ACHN (cell line): ENCODE data around the gene ADCY2.

Experiments used
- DNase-seq: peaks from one replicate; pipeline ENCODE4 v3.0.0-alpha.2; 2015
- in situ Hi-C: cut with HindIII; loops from 2 replicates; pipeline ENCODE4 v1.10.0; 2017; ENCODE audit warnings: low sequenced_read_pairs, low pct_ligation_motif_present, low pct_unique_long_range_greater_than_20kb

ADCY2 gene

GRCh38 chr5:7474821-7475403 is 79.0 kb downstream of the ADCY2 start:
- DNase-seq, result no peak
- in situ Hi-C loops, result no loop called here

GRCh38 chr5:7478459-7478858 is 82.5 kb downstream of the ADCY2 start:
- in situ Hi-C loops, result no loop called here

DNA sequence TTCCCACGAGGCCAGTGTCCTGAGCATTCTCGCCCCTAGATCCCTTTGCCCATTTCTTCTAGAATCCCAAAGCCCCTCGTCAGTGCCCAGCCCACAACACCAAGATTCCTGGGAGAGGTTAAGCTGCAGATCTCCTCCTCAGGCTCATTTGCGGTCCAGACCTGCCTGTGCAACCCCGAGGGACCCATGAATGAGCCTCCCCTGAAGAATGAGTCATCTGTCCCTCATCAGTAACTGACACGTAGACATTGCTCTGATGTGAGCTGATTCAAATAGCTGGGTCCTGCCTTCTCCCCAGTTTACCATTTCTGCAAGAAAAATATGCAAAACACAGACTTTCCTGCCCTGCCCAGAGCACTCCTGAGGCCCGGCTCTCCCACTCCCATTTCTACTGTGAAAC is 92.8 kb downstream of the ADCY2 start:
- in situ Hi-C loops, result no loop called here
- DNase-seq, result no peak

More at GRCh38 chr5:7478459-7478858, 82.5 kb downstream of the ADCY2 start:
- DNase-seq, result no peak

GRCh38 chr5:7492371-7492770 is 96.4 kb downstream of the ADCY2 start:
- no peak for DNase-seq
- in situ Hi-C loops, result no loop called here

GRCh38 chr5:7493081-7493480 is 97.1 kb downstream of the ADCY2 start:
- in situ Hi-C loops, result no loop called here

GRCh38 chr5:7493622-7494021 is 97.7 kb downstream of the ADCY2 start:
- in situ Hi-C loops, result no loop called here
- DNase-seq, result no peak

More at GRCh38 chr5:7493081-7493480, 97.1 kb downstream of the ADCY2 start:
- DNase-seq, result no peak

GRCh38 chr5:7494481-7495130 is 98.7 kb downstream of the ADCY2 start:
- no peak for DNase-seq

DNA sequence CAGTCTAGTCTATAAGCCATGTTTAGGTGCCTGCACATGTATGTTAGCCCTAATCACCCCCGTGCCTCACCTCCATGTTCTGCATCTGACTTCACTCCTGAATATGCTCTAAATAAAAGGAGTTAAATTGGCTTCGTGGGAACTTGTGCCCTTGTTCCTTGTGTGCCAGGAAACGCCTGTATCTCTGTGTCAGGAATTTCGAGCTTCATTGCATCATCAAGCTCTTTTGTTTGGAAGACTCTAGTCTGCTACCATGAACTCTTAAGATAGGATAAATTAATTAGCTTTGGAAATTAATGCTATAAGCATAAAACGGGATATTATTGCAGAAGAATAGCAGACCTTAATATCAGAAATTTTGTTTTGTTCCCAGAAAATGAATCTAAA is 99.2 kb downstream of the ADCY2 start:
- DNase-seq, result no peak
- in situ Hi-C loops, result no loop called here

More at GRCh38 chr5:7494481-7495130, 98.7 kb downstream of the ADCY2 start:
- in situ Hi-C loops, result no loop called here

GRCh38 chr5:7500256-7500655 is 104.3 kb downstream of the ADCY2 start:
- no peak for DNase-seq
- in situ Hi-C loops, result no loop called here

DNA sequence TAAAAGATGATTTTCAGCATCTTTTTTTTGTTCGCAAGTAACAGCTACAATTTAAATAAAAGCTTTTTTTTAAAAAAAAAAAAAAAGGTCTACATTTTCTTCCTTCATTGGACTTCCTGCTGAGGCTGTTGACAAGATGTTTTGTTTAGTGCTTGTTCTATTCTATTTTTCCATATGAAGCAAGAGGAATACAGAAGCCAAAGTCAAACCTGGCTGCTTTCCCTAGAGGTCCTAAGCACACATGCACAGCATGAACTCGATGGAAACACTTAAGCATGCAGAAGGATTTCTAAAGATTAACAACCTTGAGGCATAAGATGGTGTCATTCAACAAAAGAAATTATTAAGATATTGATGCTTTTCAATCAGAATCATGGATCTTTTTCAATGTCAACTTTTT is 105.1 kb downstream of the ADCY2 start:
- no peak for DNase-seq
- in situ Hi-C loops, result no loop called here

DNA sequence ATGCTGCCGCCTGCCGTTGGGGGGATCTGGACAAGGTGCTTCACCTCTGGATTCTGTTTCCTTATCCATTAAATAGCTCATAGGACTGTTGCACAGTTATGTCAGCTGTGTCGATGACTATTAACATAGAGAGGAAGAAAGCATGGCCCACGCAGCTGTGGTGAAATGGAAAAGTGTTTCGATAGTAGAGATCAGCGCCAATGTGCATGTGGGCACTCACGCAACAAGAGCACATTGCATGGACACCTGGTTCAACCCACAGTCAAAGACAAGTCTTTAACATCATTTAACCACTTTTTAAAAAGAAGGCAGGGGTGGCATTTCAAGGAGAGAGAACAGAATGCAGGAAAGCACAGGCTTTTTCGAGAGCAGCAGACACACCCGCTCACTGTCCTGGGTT is 107.6 kb downstream of the ADCY2 start:
- DNase-seq, result no peak
- in situ Hi-C loops, result no loop called here

- in situ Hi-C loops, result no loop called here
- DNase-seq, result no peak
Measured at GRCh38 chr5:7515284-7515914, 119.5 kb downstream of the ADCY2 start.

DNA sequence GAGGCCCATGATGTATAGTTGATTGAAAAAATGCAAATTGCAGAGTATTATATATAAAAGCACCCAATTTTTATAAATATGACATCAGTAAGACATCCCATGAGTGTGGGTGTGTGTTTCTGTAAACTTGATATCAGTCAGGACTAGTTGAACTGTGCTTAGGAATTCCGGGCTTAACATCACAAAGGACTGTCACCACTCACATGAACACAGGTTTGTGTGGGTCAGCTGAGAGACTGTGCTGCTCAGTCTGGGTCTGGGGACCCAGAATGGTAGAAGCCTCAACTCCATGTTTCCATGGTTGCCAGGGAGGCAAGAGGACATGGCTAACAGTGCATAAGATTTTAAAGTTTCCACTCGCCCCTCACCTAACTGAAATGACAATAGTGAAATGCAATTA is 120.3 kb downstream of the ADCY2 start:
- no peak for DNase-seq
- in situ Hi-C loops, result no loop called here

- in situ Hi-C loops, result no loop called here
- no peak for DNase-seq
Measured at GRCh38 chr5:7517006-7517405, 121.1 kb downstream of the ADCY2 start.

DNA sequence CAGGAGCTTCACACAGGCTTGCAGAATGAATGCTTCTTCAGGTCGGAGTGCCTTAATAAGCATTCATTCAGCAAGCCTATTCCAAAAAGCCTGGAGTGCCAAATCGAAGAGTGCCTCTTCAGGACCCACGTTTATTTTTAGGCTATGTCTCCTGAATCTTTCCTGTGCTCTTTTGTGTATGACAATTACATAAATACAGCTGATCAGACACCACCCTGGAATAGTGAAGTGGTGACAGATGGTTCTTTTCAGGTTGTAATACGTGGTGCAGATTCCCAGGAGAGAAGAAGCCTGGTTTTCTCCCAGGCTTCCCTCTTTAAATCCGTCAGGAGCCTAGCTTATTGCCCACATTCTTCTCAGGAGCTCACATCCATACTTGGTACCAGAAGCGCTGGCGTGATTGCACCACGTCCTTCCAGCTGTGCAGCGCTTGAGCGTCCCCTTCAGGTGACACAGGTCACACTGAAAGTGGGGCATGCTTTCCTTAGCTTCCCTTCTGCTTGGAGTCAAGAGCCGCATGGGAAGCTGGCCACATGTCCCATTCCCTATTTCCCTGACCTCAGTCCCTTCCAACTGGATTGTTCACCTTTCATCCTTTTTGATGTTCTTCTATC is 123.1 kb downstream of the ADCY2 start:
- in situ Hi-C loops, result no loop called here

DNA sequence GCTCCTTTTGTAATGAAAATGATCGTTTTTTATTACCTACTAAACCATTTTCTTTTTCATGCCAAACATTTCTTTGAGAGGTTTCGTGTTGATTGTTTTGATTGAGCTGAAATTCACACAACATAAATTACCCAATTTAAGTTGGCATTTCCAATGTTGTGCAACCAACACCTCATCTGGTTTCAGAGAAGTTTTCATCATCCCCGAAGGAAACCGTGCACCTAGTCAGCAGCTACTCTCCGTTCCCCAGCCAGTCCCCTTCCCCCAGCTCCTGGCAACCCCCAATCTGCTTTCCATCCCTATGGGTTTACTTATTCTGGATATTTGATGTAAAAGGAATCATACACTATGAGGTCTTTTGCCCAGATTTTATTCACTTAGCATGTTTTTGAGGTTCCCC is 123.6 kb downstream of the ADCY2 start:
- in situ Hi-C loops, result no loop called here
- no peak for DNase-seq

More for the DNA sequence above, 123.1 kb downstream of the ADCY2 start:
- DNase-seq, result no peak

DNA sequence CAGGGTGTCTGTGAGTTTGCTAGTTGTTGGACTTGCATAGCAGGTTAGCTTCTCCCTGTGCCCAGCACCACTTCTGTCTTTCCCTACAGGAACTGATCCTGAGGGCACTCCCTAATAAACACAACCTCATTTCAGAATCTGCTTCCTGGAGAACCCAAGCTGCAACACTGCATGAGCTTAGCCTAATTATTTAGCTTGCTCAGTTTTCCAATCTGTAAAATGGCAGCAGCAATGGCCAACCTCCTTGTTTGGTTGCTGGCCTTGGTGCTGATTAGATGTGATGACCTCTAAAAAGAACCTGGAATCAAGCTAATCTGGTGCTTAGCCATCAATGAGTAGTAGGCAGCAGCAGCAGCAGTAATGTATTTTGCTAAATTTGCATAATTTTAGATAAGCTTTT is 133.9 kb downstream of the ADCY2 start:
- DNase-seq, result no peak
- in situ Hi-C loops, result no loop called here

DNA sequence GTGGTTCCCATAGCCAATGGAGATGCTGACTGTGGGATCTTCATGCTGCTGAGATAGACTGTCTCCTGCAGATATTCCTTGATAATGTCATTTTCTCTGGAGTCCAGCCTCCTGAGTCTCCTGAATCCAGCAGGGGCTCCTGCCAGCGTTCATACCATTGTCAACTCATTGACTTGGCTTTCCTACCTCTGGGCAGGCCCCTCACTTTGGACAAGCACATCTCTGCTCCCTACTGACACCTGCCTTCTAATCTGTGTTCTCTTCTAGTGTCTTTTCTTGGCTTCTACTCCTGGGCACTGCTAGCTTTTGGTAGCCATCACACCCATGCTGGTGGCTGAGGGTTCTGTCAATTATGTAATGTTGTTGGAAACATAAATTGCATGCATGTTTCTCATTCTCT is 138.0 kb downstream of the ADCY2 start:
- DNase-seq, result no peak
- in situ Hi-C loops, result no loop called here

- in situ Hi-C loops, result no loop called here
- no peak for DNase-seq
Measured at GRCh38 chr5:7534505-7534904, 138.6 kb downstream of the ADCY2 start.

DNA sequence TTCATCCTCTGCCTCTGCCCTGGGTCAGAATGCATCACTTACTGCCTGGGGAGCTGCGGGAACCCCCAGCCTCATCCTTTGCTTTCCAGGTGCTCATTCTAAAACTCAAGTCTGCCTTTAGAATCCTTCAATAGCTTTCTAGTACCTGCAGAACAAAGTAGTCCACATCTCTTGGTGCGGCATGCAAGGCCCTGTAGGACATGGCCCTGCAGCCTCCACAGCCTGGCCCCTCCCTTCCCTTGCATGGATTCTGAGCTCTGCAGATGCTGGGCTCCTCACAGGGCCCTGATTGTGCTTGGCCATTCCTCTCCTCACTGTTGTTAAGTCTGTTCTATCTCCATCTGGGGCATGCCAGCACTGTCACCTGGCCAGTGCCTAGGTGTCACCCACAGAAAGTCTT is 141.6 kb downstream of the ADCY2 start:
- in situ Hi-C loops, result no loop called here
- DNase-seq, result no peak
